Suprapubic skin (tissue), 4 donors: ENCODE data around the gene SYPL1. TPM values are rescaled to one million over a fixed set of nuclear protein-coding genes. Genes with fewer than 3 reads are reported as not detected.

Experiments
- DNase-seq, 2 donors: peaks; one replicate each; pipeline ENCODE4 v3.0.0-alpha.2; 2019; ENCODE audit warnings: low spot score in 2 of 2
- H3K27ac ChIP-seq: fragments of 200-600 bp; sonication (generic); one replicate; pipeline ENCODE4 v1.5.1; 2019
- H3K27me3 ChIP-seq: fragments of 200-600 bp; sonication (generic); one replicate; pipeline ENCODE4 v1.5.1; 2019
- H3K36me3 ChIP-seq: fragments of 200-600 bp; sonication (generic); one replicate; pipeline ENCODE4 v1.5.1; 2019
- H3K4me1 ChIP-seq: fragments of 200-600 bp; sonication (generic); one replicate; pipeline ENCODE4 v1.5.1; 2019
- H3K4me3 ChIP-seq: fragments of 200-600 bp; sonication (generic); one replicate; pipeline ENCODE4 v1.5.1; 2019; ENCODE audit warnings: mild to moderate bottlenecking
- H3K9me3 ChIP-seq: fragments of 200-600 bp; sonication (generic); one replicate; pipeline ENCODE4 v1.5.1; 2019
- CTCF ChIP-seq, 2 donors: fragments of 200-600 bp in 1 of 2; fragments of 450-650 bp in 1 of 2; sonication (generic) in 1 of 2; IDR thresholded peaks; one replicate each; pipeline ENCODE4 v1.5.1; 2016 to 2019; ENCODE audit warnings: antibody characterized with exemption in 2 of 2, mild to moderate bottlenecking in 1 of 2, moderate library complexity in 1 of 2
- EP300 ChIP-seq: sonication (generic); formaldehyde crosslinking; IDR thresholded peaks from one replicate; pipeline ENCODE4 v1.6.1; 2017; ENCODE audit warnings: antibody characterized with exemption
- POLR2A ChIP-seq, 2 donors: fragments of 450-650 bp; IDR thresholded peaks; one replicate each; pipeline ENCODE4 v1.6.1; 2017; ENCODE audit warnings: antibody characterized with exemption in 2 of 2, mild to moderate bottlenecking in 2 of 2, moderate library complexity in 2 of 2
- POLR2AphosphoS5 ChIP-seq, 3 donors: sonication (generic); formaldehyde crosslinking; IDR thresholded peaks; one replicate each; pipeline ENCODE4 v1.6.1; 2017; ENCODE audit warnings: antibody characterized with exemption in 3 of 3
- WGBS: methylation state at CpG from one replicate; pipeline ENCODE4 v1.1.5; 2018; 5-methylcytosine and 5-hydroxymethylcytosine counted together
- total RNA-seq, 4 donors: library from RNA; depleted of rRNA; stranded (reverse); fragments of >200 nt; gene quantifications; one replicate each; pipeline ENCODE4 v1.1.0, GENCODE V29; 2016

The SYPL1 gene
- total RNA-seq, 4 donors from 2014 or later: 71.3 to 115 (median 99.3) TPM

DNA sequence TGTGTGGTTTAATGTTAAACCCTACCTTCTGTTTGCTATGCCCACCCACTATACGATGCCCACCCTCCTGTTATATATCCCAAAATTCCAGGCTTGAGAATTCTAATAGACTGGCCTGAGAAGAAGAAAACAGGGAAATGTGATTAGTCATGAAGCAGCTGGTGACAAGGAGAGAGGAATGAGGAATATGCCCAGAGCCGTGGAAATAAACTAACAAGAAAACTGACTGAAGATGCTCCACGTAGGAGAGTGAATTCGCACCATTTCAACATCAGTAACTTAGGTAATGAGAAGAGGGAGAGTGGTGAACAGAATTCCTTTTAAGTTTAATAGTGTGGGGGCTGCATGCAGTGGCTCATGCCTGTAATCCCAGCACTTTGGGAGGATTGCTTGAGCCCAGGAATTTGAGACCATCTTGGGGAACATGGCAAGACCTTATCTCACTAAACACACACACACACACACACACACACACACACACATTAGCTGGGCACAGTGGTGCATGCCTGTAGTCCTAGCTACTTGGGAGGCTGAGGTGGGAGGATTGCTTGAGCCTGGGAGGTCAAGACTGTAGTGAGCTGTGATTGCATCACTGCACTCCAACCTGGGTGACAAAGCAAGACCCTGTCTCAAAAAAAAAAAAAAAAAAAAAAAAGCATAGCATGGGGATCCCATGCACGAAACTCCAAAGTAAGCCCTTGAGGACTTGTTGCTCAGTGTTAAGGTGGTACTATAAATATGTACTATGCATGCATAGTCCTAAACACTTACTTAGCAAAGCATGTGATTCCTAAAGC lies 16.1 kb upstream of the SYPL1 start:
- H3K4me1 ChIP-seq: no peaks in the 10 kb centered on the region
- H3K36me3 ChIP-seq: no peaks in the 10 kb centered on the region
- DNase-seq: no peak
- no peaks in the 10 kb centered on the region for H3K27me3 ChIP-seq
- H3K9me3 ChIP-seq: no peaks in the 10 kb centered on the region
- WGBS: 65% methylated on average over 5 of the region's 5 CpGs
- no peak for TF ChIP-seq POLR2AphosphoS5 (IDR thresholded peaks at IDR 0.05)
- no peak for TF ChIP-seq CTCF (IDR thresholded peaks at IDR 0.05)
- TF ChIP-seq EP300: no peak
- no peak for TF ChIP-seq POLR2A (IDR thresholded peaks at IDR 0.05)
- H3K4me3 ChIP-seq: no peak overlapping the region
- H3K27ac ChIP-seq: no peak overlapping the region

DNA sequence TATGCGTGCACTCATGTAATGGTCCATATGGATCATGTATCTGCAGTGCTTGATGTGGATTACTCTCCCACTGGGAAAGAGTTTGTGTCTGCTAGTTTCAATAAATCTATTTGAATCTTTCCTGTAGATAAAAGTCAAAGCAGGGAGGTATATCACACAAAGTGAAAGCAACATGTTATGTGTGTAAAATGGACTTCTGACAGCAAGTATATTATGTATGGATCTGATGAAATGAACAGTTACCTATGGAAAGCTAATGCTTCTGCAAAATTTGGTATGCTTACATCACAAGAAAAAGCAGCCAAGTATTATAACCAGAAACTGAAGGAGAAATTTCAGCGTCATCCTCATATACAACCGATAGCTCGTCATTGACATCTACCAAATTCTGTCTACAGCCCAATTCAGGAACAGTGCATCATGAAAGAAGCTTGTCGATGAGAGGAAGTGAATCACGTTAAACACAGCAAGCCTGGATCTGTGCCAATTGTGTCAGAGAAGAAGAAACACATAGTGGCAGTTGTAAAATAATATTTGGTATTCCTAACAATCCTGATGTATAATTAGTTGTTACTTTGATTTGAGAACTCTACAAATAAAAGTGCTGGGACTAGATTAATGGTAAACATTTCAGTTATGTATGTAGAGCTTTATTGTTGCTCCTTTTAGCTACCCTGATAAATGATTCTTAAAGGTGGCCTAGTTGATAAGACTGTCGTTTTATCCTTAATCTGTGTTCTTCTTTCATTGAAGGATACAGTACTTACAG lies 14.2 kb upstream of the SYPL1 start:
- Histone ChIP-seq H3K36me3 (no peaks in the 10 kb centered on the region), H3K4me3 (no peak overlapping the region), H3K9me3 (no peaks in the 10 kb centered on the region), H3K27me3 (no peaks in the 10 kb centered on the region), H3K27ac (no peak overlapping the region), H3K4me1 (no peaks in the 10 kb centered on the region)
- no peak for DNase-seq
- WGBS: 49% methylated on average over 7 of the region's 7 CpGs
- TF ChIP-seq POLR2AphosphoS5 (IDR thresholded peaks at IDR 0.05) (no peak), CTCF (IDR thresholded peaks at IDR 0.05) (no peak), POLR2A (IDR thresholded peaks at IDR 0.05) (no peak), EP300 (no peak)

- H3K27ac ChIP-seq: no peak overlapping the region
- H3K4me1 ChIP-seq: no peaks in the 10 kb centered on the region
- H3K27me3 ChIP-seq: no peaks in the 10 kb centered on the region
- H3K4me3 ChIP-seq: no peak overlapping the region
- H3K9me3 ChIP-seq: no peaks in the 10 kb centered on the region
- H3K36me3 ChIP-seq: no peaks in the 10 kb centered on the region
- TF ChIP-seq POLR2AphosphoS5 (IDR thresholded peaks at IDR 0.05): no peak
- DNase-seq: no peak
- 77% methylated on average over 4 of the region's 4 CpGs for WGBS
Observed at GRCh38 chr7:106125417-106125816, 13.3 kb upstream of the SYPL1 start.

DNA sequence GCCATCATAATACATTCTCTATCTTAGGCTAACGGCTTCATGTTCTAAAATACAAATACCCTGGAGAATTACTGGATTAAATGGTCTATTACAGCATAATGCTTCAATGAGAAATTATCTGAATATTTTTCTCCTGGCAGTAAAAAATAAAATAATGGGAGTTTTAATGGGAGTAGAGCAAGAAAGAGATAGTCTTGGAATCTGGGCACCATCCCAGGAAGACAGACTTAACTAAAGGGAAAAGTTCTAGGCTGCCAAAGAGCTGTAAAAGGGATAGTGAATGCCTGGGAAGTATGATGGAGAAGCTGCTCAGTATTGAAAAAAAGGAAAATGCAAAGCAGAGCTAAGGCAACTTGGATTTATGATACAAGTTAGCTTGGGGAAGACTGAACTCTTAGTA lies 12.1 kb upstream of the SYPL1 start:
- Histone ChIP-seq H3K36me3 (no peaks in the 10 kb centered on the region), H3K27me3 (no peaks in the 10 kb centered on the region), H3K4me3 (no peak overlapping the region), H3K4me1 (no peaks in the 10 kb centered on the region), H3K27ac (no peak overlapping the region), H3K9me3 (no peaks in the 10 kb centered on the region)
- WGBS: 68% methylated on average over 1 of the region's 1 CpG
- DNase-seq: no peak
- TF ChIP-seq EP300 (no peak), POLR2A (IDR thresholded peaks at IDR 0.05) (no peak), POLR2AphosphoS5 (IDR thresholded peaks at IDR 0.05) (no peak), CTCF (IDR thresholded peaks at IDR 0.05) (no peak)

GRCh38 chr7:106122713-106123112 lies 10.6 kb upstream of the SYPL1 start:
- Histone ChIP-seq H3K4me1 (no peaks in the 10 kb centered on the region), H3K9me3 (no peaks in the 10 kb centered on the region), H3K27ac (no peak overlapping the region), H3K27me3 (no peaks in the 10 kb centered on the region), H3K4me3 (no peak overlapping the region), H3K36me3 (no peaks in the 10 kb centered on the region)
- 64% methylated on average over 1 of the region's 1 CpG for WGBS
- TF ChIP-seq POLR2A (IDR thresholded peaks at IDR 0.05) (no peak), CTCF (IDR thresholded peaks at IDR 0.05) (no peak), POLR2AphosphoS5 (IDR thresholded peaks at IDR 0.05) (no peak), EP300 (no peak)
- no peak for DNase-seq
